Measurements from ENCODE around the gene NEMP2.

The NEMP2 gene

DNA sequence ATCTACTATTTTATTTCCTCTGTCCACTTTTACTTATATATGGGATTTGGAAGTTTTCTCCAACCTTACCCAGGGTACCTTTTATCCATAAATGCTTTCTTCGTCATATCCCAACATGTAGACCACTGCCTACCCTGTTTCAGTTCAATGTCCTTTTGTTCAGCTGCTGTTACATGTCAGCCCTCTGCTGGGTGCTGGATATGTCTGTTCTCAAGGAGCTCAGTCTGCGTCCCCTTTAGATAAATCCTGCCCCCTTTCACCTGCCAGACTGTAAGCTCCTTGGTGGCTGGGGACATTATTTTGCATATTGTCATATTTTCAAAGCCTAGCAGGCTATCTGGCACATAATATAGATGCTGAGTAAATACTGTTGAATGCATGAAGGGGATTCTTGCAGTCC lies 53.2 kb downstream of the NEMP2 start:
- TF ChIP-seq, protein P1, sequence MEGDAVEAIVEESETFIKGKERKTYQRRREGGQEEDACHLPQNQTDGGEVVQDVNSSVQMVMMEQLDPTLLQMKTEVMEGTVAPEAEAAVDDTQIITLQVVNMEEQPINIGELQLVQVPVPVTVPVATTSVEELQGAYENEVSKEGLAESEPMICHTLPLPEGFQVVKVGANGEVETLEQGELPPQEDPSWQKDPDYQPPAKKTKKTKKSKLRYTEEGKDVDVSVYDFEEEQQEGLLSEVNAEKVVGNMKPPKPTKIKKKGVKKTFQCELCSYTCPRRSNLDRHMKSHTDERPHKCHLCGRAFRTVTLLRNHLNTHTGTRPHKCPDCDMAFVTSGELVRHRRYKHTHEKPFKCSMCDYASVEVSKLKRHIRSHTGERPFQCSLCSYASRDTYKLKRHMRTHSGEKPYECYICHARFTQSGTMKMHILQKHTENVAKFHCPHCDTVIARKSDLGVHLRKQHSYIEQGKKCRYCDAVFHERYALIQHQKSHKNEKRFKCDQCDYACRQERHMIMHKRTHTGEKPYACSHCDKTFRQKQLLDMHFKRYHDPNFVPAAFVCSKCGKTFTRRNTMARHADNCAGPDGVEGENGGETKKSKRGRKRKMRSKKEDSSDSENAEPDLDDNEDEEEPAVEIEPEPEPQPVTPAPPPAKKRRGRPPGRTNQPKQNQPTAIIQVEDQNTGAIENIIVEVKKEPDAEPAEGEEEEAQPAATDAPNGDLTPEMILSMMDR (IDR thresholded peaks at IDR 0.05; ENCODE audit: low read depth, low read length) = no peak
- H3K36me3 ChIP-seq = no peaks in the 10 kb centered on the region

DNA sequence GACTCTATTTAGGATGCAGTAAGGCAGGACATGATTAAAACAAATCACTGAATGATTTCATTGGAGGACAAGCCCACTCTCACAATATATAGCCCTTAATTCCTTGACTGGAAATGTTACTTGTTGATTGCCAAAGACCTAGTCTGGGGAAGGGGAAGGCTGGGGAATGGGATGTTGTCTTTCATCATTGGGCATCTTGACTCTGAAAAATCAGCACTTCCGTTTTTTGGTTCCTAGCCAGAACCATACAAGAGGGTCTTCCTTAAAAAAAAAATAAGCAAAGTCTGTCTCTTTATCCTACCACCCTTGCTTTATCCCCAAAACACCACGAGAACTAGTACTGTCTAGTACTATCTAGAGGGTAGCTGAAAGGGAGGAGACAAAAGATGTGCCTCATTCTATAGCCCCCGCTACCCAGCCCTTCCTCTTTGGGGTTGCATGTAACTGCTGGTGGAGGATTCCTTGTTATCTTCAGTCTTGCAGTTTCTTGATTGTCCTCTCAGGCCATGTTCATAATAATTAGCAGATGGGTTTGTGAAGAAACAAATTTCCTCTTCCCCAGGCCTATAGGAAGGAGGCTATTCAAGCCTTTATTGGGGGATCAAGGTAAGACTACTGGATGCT lies 55.8 kb downstream of the NEMP2 start:
- no peak for DNase-seq
- Histone ChIP-seq H3K9me3 (ENCODE audit: severe bottlenecking) (peaks cover 3% of the 10 kb centered on the region), H3K27me3 (ENCODE audit: insufficient read depth, low read depth, severe bottlenecking) (no peaks in the 10 kb centered on the region), H3K27ac (no peak overlapping the region), H3K36me3 (no peaks in the 10 kb centered on the region), H3K4me3 (ENCODE audit: low read depth, low read length) (no peak overlapping the region)
- TF ChIP-seq, protein P1 (IDR thresholded peaks at IDR 0.05; ENCODE audit: low read depth, low read length) = no peak

More for the DNA sequence above, 53.2 kb downstream of the NEMP2 start:
- Histone ChIP-seq H3K4me3 (ENCODE audit: low read depth, low read length) (no peak overlapping the region), H3K27ac (no peak overlapping the region), H3K9me3 (ENCODE audit: severe bottlenecking) (no peaks in the 10 kb centered on the region), H3K27me3 (ENCODE audit: insufficient read depth, low read depth, severe bottlenecking) (no peaks in the 10 kb centered on the region)
- peak; percentile 18 for DNase-seq

DNA sequence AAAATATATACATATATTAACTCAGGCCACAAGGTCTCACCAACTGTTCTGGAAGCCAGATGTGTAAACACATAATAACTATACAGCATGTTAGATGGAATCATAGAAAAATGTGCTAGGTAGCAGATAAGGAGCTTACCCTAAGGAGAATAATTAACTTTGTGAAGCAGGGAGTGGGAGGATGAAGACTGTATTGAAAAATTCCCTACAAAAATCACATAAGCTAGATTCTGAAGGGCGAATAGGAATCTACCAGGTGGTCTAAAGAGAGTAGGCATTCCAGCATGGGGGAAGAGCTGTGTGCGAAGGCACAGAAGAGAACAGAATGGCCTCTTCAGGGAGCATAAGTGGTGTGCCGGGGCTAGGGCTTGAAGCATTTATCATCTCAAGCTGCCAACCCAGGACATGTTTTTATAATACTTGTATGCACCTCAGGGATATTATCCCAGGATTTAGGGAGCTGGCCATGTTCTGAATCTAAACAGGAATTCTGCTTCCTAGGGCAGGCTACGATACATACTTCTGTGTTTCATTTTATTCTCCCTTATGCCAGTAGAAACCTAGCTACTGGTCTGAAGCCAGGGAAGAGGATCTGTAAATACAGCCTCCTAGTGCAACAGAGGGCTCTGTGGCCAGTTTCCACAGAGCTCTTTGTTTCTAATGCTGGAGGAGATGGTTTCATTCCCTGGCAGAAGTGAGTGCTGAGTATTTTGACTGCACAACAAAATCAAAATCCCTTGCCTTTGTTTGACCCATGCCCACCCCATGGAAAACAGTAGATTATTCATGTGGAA lies 56.7 kb downstream of the NEMP2 start:
- no peak overlapping the region for H3K4me3 ChIP-seq (ENCODE audit: low read depth, low read length)
- H3K27ac ChIP-seq = no peak overlapping the region
- TF ChIP-seq, protein P1 (IDR thresholded peaks at IDR 0.05; ENCODE audit: low read depth, low read length) = no peak
- no peaks in the 10 kb centered on the region for H3K36me3 ChIP-seq
- no peak for DNase-seq
- H3K27me3 ChIP-seq (ENCODE audit: insufficient read depth, low read depth, severe bottlenecking) = no peaks in the 10 kb centered on the region
- H3K9me3 ChIP-seq (ENCODE audit: severe bottlenecking) = peaks cover 3% of the 10 kb centered on the region

DNA sequence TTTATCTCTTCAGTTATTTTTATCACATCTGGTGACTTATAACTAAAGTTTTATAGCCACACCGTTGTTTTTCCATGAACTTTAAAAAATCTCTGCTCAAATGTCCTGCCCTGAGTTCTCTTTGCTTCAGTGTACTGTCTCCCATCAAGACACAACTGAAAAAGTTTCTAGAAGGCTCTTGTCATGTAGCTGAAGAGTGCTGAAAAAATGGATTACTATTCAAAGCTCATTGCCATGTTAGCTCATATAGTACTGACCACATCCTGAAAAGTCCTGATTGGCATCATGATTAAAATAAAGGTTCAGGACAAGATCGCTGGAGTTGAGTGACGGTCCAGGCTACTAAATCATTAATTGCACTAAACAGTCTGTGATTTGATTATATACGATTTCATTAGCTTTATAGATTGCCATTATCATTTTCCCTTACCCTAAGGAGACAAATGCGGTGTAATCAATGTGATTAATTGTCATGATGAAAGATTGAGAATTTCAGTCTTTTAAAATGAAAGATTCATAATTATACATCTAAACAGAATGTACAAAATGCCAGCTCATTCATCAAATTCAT lies 64.2 kb downstream of the NEMP2 start:
- no peak for DNase-seq
- Histone ChIP-seq H3K27me3 (ENCODE audit: insufficient read depth, low read depth, severe bottlenecking) (no peaks in the 10 kb centered on the region), H3K9me3 (ENCODE audit: severe bottlenecking) (no peaks in the 10 kb centered on the region), H3K36me3 (no peaks in the 10 kb centered on the region), H3K4me3 (ENCODE audit: low read depth, low read length) (no peak overlapping the region), H3K27ac (no peak overlapping the region)
- TF ChIP-seq, protein P1 (IDR thresholded peaks at IDR 0.05; ENCODE audit: low read depth, low read length) = no peak

DNA sequence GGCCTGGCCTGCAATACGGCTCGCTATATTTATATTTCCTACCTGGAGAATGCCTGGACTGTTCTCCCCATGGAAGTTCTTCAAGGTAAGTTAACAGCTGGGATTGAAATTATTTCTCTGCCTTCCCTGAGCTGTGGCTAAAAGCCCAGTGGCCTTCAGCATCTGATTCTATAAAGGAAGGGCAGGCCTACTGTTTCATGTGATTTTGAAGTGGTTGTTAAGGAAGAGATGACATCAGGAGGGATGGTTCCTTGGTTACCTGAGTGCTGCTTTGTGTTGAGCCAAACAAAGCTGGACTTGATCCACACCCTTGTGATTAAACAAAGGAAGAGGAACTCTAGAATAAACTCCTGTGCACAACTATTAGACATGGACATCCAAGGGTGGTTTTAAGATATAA lies 64.8 kb downstream of the NEMP2 start:
- TF ChIP-seq, protein P1 (IDR thresholded peaks at IDR 0.05; ENCODE audit: low read depth, low read length) = no peak
- Histone ChIP-seq H3K4me3 (ENCODE audit: low read depth, low read length) (no peak overlapping the region), H3K27ac (no peak overlapping the region), H3K27me3 (ENCODE audit: insufficient read depth, low read depth, severe bottlenecking) (no peaks in the 10 kb centered on the region), H3K36me3 (no peaks in the 10 kb centered on the region), H3K9me3 (ENCODE audit: severe bottlenecking) (no peaks in the 10 kb centered on the region)
- DNase-seq = no peak
